ENCODE results near the gene EHD4.
A peak's percentile ranks its signal among the peaks of the same experiment; 100 is the strongest.

EHD4 gene

GRCh38 chr15:41936649-41937567 lies 35.4 kb downstream of the EHD4 start:
- peak; percentile 40 to 71 (median 60) for DNase-seq (ENCODE audit: low read depth in 3 of 3)

GRCh38 chr15:41936155-41936554 lies 36.2 kb downstream of the EHD4 start:
- DNase-seq (ENCODE audit: low read depth in 3 of 3) = no peak

- DNase-seq (ENCODE audit: low read depth in 3 of 3) = no peak
Observed at GRCh38 chr15:41935566-41936020, 36.8 kb downstream of the EHD4 start.

- peak; percentile 39 to 70 (median 47) for DNase-seq (ENCODE audit: low read depth in 3 of 3)
Observed at GRCh38 chr15:41934843-41935242, 37.5 kb downstream of the EHD4 start.

GRCh38 chr15:41933771-41934170 lies 38.6 kb downstream of the EHD4 start:
- DNase-seq (ENCODE audit: low read depth in 3 of 3) = no peak

- DNase-seq (ENCODE audit: low read depth in 3 of 3) = no peak
Observed at GRCh38 chr15:41933326-41933725, 39.0 kb downstream of the EHD4 start.

- no peak for DNase-seq (ENCODE audit: low read depth in 3 of 3)
Observed at GRCh38 chr15:41932511-41933289, 39.7 kb downstream of the EHD4 start.

- DNase-seq (ENCODE audit: low read depth in 3 of 3) = no peak
Observed at GRCh38 chr15:41932101-41932500, 40.3 kb downstream of the EHD4 start.

- no peak for DNase-seq (ENCODE audit: low read depth in 3 of 3)
Observed at GRCh38 chr15:41930867-41931222, 41.5 kb downstream of the EHD4 start.

- no peak for DNase-seq (ENCODE audit: low read depth in 3 of 3)
Observed at GRCh38 chr15:41930221-41930866, 42.0 kb downstream of the EHD4 start.

GRCh38 chr15:41928637-41929620 lies 43.4 kb downstream of the EHD4 start:
- DNase-seq (ENCODE audit: low read depth in 3 of 3) = no peak

- no peak for DNase-seq (ENCODE audit: low read depth in 3 of 3)
Observed at GRCh38 chr15:41928100-41928499, 44.3 kb downstream of the EHD4 start.

- DNase-seq (ENCODE audit: low read depth in 3 of 3) = no peak
Observed at GRCh38 chr15:41927536-41927935, 44.8 kb downstream of the EHD4 start.

- no peak for DNase-seq (ENCODE audit: low read depth in 3 of 3)
Observed at GRCh38 chr15:41926185-41927056, 45.9 kb downstream of the EHD4 start.

- no peak for DNase-seq (ENCODE audit: low read depth in 3 of 3)
Observed at GRCh38 chr15:41925086-41925608, 47.2 kb downstream of the EHD4 start.

- no peak for DNase-seq (ENCODE audit: low read depth in 3 of 3)
Observed at GRCh38 chr15:41923401-41923997, 48.9 kb downstream of the EHD4 start.

- no peak for DNase-seq (ENCODE audit: low read depth in 3 of 3)
Observed at GRCh38 chr15:41922353-41922752, 50.0 kb downstream of the EHD4 start.

GRCh38 chr15:41921639-41922038 lies 50.7 kb downstream of the EHD4 start:
- DNase-seq (ENCODE audit: low read depth in 3 of 3) = no peak

GRCh38 chr15:41921167-41921566 lies 51.2 kb downstream of the EHD4 start:
- DNase-seq (ENCODE audit: low read depth in 3 of 3) = no peak
